HL-60 (cell line): ENCODE results near the gene TMEM63A.
"Not testable (repeated sequence)": the region's sequence is repeated elsewhere in the genome, so short reads cannot be mapped to it uniquely, and the experiment has no call there.

Experiments
- GABPA ChIP-seq: IDR thresholded peaks from 2 replicates; pipeline ENCODE4 v1.6.1; 2012; ENCODE audit warnings: low read depth
- POLR2AphosphoS5 ChIP-seq: IDR thresholded peaks from 2 replicates; pipeline ENCODE4 v1.6.1; 2012; ENCODE audit warnings: low read depth
- REST ChIP-seq: IDR thresholded peaks from 2 replicates; pipeline ENCODE4 v1.6.1; 2012; ENCODE audit warnings: low read depth; ENCODE audit not compliant: insufficient replicate concordance
- SPI1 ChIP-seq: IDR thresholded peaks from 2 replicates; pipeline ENCODE4 v1.6.1; 2012; ENCODE audit warnings: low read depth, mild to moderate bottlenecking, borderline replicate concordance
- TF ChIP-seq, protein P1 (sequence below): IDR thresholded peaks from one replicate; pipeline ENCODE4 v1.5.1; 2011; ENCODE audit warnings: low read length, control low read depth, inconsistent platforms; ENCODE audit not compliant: insufficient read depth

GRCh38 chr1:225887554-225888288 lies 5.5 kb upstream of the TMEM63A start:
- TF ChIP-seq, protein P1, sequence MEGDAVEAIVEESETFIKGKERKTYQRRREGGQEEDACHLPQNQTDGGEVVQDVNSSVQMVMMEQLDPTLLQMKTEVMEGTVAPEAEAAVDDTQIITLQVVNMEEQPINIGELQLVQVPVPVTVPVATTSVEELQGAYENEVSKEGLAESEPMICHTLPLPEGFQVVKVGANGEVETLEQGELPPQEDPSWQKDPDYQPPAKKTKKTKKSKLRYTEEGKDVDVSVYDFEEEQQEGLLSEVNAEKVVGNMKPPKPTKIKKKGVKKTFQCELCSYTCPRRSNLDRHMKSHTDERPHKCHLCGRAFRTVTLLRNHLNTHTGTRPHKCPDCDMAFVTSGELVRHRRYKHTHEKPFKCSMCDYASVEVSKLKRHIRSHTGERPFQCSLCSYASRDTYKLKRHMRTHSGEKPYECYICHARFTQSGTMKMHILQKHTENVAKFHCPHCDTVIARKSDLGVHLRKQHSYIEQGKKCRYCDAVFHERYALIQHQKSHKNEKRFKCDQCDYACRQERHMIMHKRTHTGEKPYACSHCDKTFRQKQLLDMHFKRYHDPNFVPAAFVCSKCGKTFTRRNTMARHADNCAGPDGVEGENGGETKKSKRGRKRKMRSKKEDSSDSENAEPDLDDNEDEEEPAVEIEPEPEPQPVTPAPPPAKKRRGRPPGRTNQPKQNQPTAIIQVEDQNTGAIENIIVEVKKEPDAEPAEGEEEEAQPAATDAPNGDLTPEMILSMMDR: not testable (repeated sequence)
- TF ChIP-seq REST, POLR2AphosphoS5, GABPA, SPI1: not testable (repeated sequence)
